GM06990 (cell line): Measurements from ENCODE around the gene SRRT.
"Not testable (repeated sequence)": the region's sequence is repeated elsewhere in the genome, so short reads cannot be mapped to it uniquely, and the experiment has no call there.

Source experiments
- DNase-seq: peaks from one replicate; pipeline ENCODE4 v3.0.0-alpha.2; 2011; ENCODE audit not compliant: insufficient read length; ENCODE audit errors: extremely low read depth
- H3K27me3 ChIP-seq: replicated peaks from 2 replicates; pipeline ENCODE4 v1.6.0; 2011; ENCODE audit warnings: low read length; ENCODE audit not compliant: control insufficient read depth, insufficient read depth
- H3K36me3 ChIP-seq: 2 replicates; pipeline ENCODE4 v1.5.1; 2011; ENCODE audit warnings: low read length; ENCODE audit not compliant: control insufficient read depth, insufficient read depth
- H3K4me3 ChIP-seq: replicated peaks from 2 replicates; pipeline ENCODE4 v1.5.1; 2011; ENCODE audit warnings: low read depth, mild to moderate bottlenecking, control low read depth, low read length
- CTCF ChIP-seq: IDR thresholded peaks from 2 replicates; pipeline ENCODE4 v1.5.1; 2011; ENCODE audit warnings: low read length, control low read depth, mild to moderate bottlenecking, inconsistent platforms; ENCODE audit not compliant: insufficient read depth, poor library complexity, severe bottlenecking

SRRT gene

GRCh38 chr7:100897772-100898454 is 23.0 kb downstream of the SRRT start:
- peaks cover 5% of the 10 kb centered on the region for H3K27me3 ChIP-seq
- no peak for TF ChIP-seq CTCF
- no peak for DNase-seq
- H3K4me3 ChIP-seq = no peak overlapping the region
- no peaks in the 10 kb centered on the region for H3K36me3 ChIP-seq

GRCh38 chr7:100899432-100899831 is 24.5 kb downstream of the SRRT start:
- Histone ChIP-seq H3K36me3 (no peaks in the 10 kb centered on the region), H3K4me3 (no peak overlapping the region)
- TF ChIP-seq CTCF = no peak

GRCh38 chr7:100900978-100901377 is 26.1 kb downstream of the SRRT start:
- Histone ChIP-seq H3K27me3 (peaks cover 5% of the 10 kb centered on the region), H3K36me3 (no peaks in the 10 kb centered on the region), H3K4me3 (no peak overlapping the region)
- no peak for TF ChIP-seq CTCF
- no peak for DNase-seq

More at GRCh38 chr7:100899432-100899831, 24.5 kb downstream of the SRRT start:
- peaks cover 5% of the 10 kb centered on the region for H3K27me3 ChIP-seq
- DNase-seq = no peak

GRCh38 chr7:100901921-100902332 is 27.0 kb downstream of the SRRT start:
- H3K4me3 ChIP-seq = no peak overlapping the region
- TF ChIP-seq CTCF = no peak
- no peaks in the 10 kb centered on the region for H3K27me3 ChIP-seq
- no peak for DNase-seq
- H3K36me3 ChIP-seq = no peaks in the 10 kb centered on the region

GRCh38 chr7:100902638-100903037 is 27.7 kb downstream of the SRRT start:
- DNase-seq = no peak
- Histone ChIP-seq H3K4me3 (no peak overlapping the region), H3K27me3 (no peaks in the 10 kb centered on the region), H3K36me3 (no peaks in the 10 kb centered on the region)
- no peak for TF ChIP-seq CTCF

GRCh38 chr7:100908512-100908911 is 33.6 kb downstream of the SRRT start:
- H3K36me3 ChIP-seq = no peaks in the 10 kb centered on the region
- no peak for TF ChIP-seq CTCF
- DNase-seq = no peak
- H3K4me3 ChIP-seq = no peak overlapping the region
- H3K27me3 ChIP-seq = no peaks in the 10 kb centered on the region

- H3K27me3 ChIP-seq, H3K4me3 ChIP-seq, DNase-seq, H3K36me3 ChIP-seq: not testable (repeated sequence)
Observed at GRCh38 chr7:100910443-100910842, 35.5 kb downstream of the SRRT start.
